PC-3 (cell line): ENCODE results near the gene MDH1B.

Source experiments
- EZH2 ChIP-seq: fragments of 300-600 bp; sonication (generic); IDR thresholded peaks from one replicate; pipeline ENCODE4 v1.6.1; 2017; ENCODE audit warnings: antibody characterized with exemption, mild to moderate bottlenecking, low read length; ENCODE audit not compliant: unreplicated experiment
- EZH2phosphoT487 ChIP-seq: fragments of 300-600 bp; sonication (generic); IDR thresholded peaks from 2 replicates; pipeline ENCODE4 v1.6.1; 2018; ENCODE audit warnings: mild to moderate bottlenecking, antibody characterized with exemption, low read length, borderline replicate concordance
- TF ChIP-seq, protein P1 (sequence below): fragments of 300-600 bp; sonication (generic); conservative IDR thresholded peaks from 2 replicates; pipeline ENCODE4 v1.5.1; 2017; ENCODE audit warnings: antibody characterized with exemption, low read depth, mild to moderate bottlenecking, low read length

DNA sequence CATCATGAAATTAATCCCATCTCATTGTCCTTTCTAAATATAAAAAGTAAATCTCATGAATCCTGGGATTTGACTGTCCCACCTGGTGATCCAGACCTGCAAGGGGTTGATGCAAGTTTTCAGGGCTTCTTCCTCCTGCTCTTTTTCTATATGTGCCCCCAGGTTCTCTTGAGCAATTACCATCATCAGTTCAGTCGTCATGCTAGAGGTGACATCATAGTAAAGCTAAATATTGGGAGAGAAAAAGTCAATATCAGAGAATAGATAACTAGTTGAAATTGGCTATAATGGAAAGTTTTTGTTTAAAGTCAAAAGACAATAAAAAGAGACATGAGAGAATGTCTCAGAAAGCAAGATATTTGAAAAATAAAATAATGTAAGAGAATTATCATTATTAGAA lies 8.3 kb downstream of the MDH1B start:
- TF ChIP-seq, protein P1, sequence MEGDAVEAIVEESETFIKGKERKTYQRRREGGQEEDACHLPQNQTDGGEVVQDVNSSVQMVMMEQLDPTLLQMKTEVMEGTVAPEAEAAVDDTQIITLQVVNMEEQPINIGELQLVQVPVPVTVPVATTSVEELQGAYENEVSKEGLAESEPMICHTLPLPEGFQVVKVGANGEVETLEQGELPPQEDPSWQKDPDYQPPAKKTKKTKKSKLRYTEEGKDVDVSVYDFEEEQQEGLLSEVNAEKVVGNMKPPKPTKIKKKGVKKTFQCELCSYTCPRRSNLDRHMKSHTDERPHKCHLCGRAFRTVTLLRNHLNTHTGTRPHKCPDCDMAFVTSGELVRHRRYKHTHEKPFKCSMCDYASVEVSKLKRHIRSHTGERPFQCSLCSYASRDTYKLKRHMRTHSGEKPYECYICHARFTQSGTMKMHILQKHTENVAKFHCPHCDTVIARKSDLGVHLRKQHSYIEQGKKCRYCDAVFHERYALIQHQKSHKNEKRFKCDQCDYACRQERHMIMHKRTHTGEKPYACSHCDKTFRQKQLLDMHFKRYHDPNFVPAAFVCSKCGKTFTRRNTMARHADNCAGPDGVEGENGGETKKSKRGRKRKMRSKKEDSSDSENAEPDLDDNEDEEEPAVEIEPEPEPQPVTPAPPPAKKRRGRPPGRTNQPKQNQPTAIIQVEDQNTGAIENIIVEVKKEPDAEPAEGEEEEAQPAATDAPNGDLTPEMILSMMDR = no peak
- TF ChIP-seq EZH2phosphoT487 (no peak), EZH2 (no peak)
